ENCODE results near the gene SEPTIN2. TPM values are rescaled to one million over a fixed set of nuclear protein-coding genes. Genes with fewer than 3 reads are reported as not detected.

The SEPTIN2 gene
- total and polyA plus RNA-seq, 2 donors (not counting 3 experiments of a cell fraction or from before 2014, with no cell fraction given): 427 to 512 TPM

GRCh38 chr2:241307055-241307454 is 8.7 kb upstream of the SEPTIN2 start:
- Histone ChIP-seq H3K4me1 (ENCODE audit: control insufficient read depth, extremely low read depth, insufficient read depth, low read length) (no peaks in the 10 kb centered on the region), H3K79me2 (ENCODE audit: control insufficient read depth, insufficient read depth, low read length) (peaks cover 99% of the 10 kb centered on the region), H3K9me3 (replicated peaks; ENCODE audit: control insufficient read depth, insufficient read depth, low read length) (no peaks in the 10 kb centered on the region), H4K20me1 (replicated peaks; ENCODE audit: control insufficient read depth, extremely low read depth, insufficient read depth, low read length) (peaks cover 2% of the 10 kb centered on the region), H3K36me3 (ENCODE audit: control insufficient read depth in 2 of 2, extremely low read depth in 1 of 2, insufficient read depth in 2 of 2, low read length in 2 of 2) (peaks cover 0 to 4% of the 10 kb centered on the region in 2 experiments), H3K27ac (ENCODE audit: insufficient read depth, low read depth, low read length) (no peak overlapping the region), H3K9me1 (replicated peaks; ENCODE audit: control insufficient read depth, extremely low read depth, insufficient read depth, low read length) (no peaks in the 10 kb centered on the region), H3K9ac (replicated peaks; ENCODE audit: extremely low read depth, insufficient read depth, low read length) (no peak overlapping the region), H2AFZ (ENCODE audit: low read depth, low read length) (no peak overlapping the region), H3K4me2 (ENCODE audit: insufficient read depth, low read length) (no peak overlapping the region), H3K27me3 (ENCODE audit: control insufficient read depth in 2 of 2, insufficient read depth in 2 of 2, low read length in 2 of 2) (no peaks in the 10 kb centered on the region), H3K4me3 (replicated peaks in 1 of 3; ENCODE audit: insufficient read depth in 1 of 3, low read depth in 1 of 3, low read length in 3 of 3) (no peak overlapping the region)
- dilution Hi-C loops (cut with MboI; ENCODE audit: extremely low pct_ligation_motif_present, low sequenced_read_pairs) (no loop called here), intact Hi-C loops (cut with micrococcal nuclease) (loop anchor here (10.0 kb wide), 1 partner anchor 1932 kb away; no protein-coding TSS in a partner anchor)
- FAIRE-seq (no peak), DNase-seq (ENCODE audit: low read depth, low spot score) (no peak)
- POLR2A ChIA-PET: no interaction called here
- CTCF ChIA-PET: no interaction called here
- no TSS peak for BruUV-seq (replicated peaks)
- TF ChIP-seq EZH2 (IDR thresholded peaks at IDR 0.05; ENCODE audit: borderline replicate concordance, low read depth, low read length, severe bottlenecking) (no peak), POLR2AphosphoS5 (IDR thresholded peaks at IDR 0.05; ENCODE audit: insufficient read depth, low read depth, low read length) (no peak), GATA2 (IDR thresholded peaks at IDR 0.05; ENCODE audit: insufficient read depth, insufficient read length, low read depth, low read length) (no peak), POLR2A (IDR thresholded peaks at IDR 0.05; ENCODE audit: low read depth, low read length) (no peak), MAX (IDR thresholded peaks at IDR 0.05; ENCODE audit: insufficient read depth, insufficient read length) (no peak), FOS (IDR thresholded peaks at IDR 0.05; ENCODE audit: borderline replicate concordance, insufficient read depth, low read length) (no peak), MYC (IDR thresholded peaks at IDR 0.05; ENCODE audit: low read depth, low read length) (no peak), JUN (IDR thresholded peaks at IDR 0.05; ENCODE audit: borderline replicate concordance, insufficient read depth, insufficient read length, low read depth) (no peak)
- TF ChIP-seq, protein P1, sequence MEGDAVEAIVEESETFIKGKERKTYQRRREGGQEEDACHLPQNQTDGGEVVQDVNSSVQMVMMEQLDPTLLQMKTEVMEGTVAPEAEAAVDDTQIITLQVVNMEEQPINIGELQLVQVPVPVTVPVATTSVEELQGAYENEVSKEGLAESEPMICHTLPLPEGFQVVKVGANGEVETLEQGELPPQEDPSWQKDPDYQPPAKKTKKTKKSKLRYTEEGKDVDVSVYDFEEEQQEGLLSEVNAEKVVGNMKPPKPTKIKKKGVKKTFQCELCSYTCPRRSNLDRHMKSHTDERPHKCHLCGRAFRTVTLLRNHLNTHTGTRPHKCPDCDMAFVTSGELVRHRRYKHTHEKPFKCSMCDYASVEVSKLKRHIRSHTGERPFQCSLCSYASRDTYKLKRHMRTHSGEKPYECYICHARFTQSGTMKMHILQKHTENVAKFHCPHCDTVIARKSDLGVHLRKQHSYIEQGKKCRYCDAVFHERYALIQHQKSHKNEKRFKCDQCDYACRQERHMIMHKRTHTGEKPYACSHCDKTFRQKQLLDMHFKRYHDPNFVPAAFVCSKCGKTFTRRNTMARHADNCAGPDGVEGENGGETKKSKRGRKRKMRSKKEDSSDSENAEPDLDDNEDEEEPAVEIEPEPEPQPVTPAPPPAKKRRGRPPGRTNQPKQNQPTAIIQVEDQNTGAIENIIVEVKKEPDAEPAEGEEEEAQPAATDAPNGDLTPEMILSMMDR (IDR thresholded peaks at IDR 0.05; ENCODE audit: extremely low read depth in 1 of 2, insufficient read depth in 1 of 2, low read depth in 1 of 2, low read length in 2 of 2): no peak
